GM18909 (cell line): ENCODE data around the gene MAPK8.

Source experiments
- ATAC-seq: cut with Tn5 transposase; IDR thresholded peaks from one replicate; pipeline ENCODE4 v1.9.1; 2021; ENCODE audit warnings: mild to moderate bottlenecking; ENCODE audit not compliant: unreplicated experiment, poor library complexity

MAPK8 gene

GRCh38 chr10:48290286-48290685 lies 16.2 kb upstream of the MAPK8 start:
- no peak for ATAC-seq

GRCh38 chr10:48291190-48291589 lies 15.3 kb upstream of the MAPK8 start:
- no peak for ATAC-seq

- no peak for ATAC-seq
These were observed 13.9 kb upstream of the MAPK8 start for GRCh38 chr10:48292616-48293015.

GRCh38 chr10:48294431-48294830 lies 12.0 kb upstream of the MAPK8 start:
- ATAC-seq: no peak

- no peak for ATAC-seq
These were observed 9.8 kb upstream of the MAPK8 start for GRCh38 chr10:48296576-48297098.

GRCh38 chr10:48299066-48299465 lies 7.4 kb upstream of the MAPK8 start:
- no peak for ATAC-seq

GRCh38 chr10:48299692-48300091 lies 6.8 kb upstream of the MAPK8 start:
- ATAC-seq: no peak

- ATAC-seq: no peak
These were observed 5.9 kb upstream of the MAPK8 start for GRCh38 chr10:48300556-48300955.

GRCh38 chr10:48302515-48303476 lies 3.7 kb upstream of the MAPK8 start:
- ATAC-seq: no peak

- no peak for ATAC-seq
These were observed 592 bp upstream of the MAPK8 start for GRCh38 chr10:48305905-48306264.

- peak; percentile 37 for ATAC-seq
These were observed 613 bp downstream of the MAPK8 start for GRCh38 chr10:48306870-48307710.

- ATAC-seq: no peak
These were observed 1.2 kb downstream of the MAPK8 start for GRCh38 chr10:48307711-48308018.

GRCh38 chr10:48309711-48310226 lies 3.3 kb downstream of the MAPK8 start:
- no peak for ATAC-seq

GRCh38 chr10:48314107-48314506 lies 7.6 kb downstream of the MAPK8 start:
- ATAC-seq: no peak

- ATAC-seq: no peak
These were observed 9.8 kb downstream of the MAPK8 start for GRCh38 chr10:48316236-48316635.

- ATAC-seq: no peak
These were observed 11.0 kb downstream of the MAPK8 start for GRCh38 chr10:48317321-48317990.

- no peak for ATAC-seq
These were observed 15.5 kb downstream of the MAPK8 start for GRCh38 chr10:48322017-48322416.

- ATAC-seq: no peak
These were observed 18.1 kb downstream of the MAPK8 start for GRCh38 chr10:48324580-48324979.

GRCh38 chr10:48330269-48330668 lies 23.8 kb downstream of the MAPK8 start:
- ATAC-seq: no peak

GRCh38 chr10:48331436-48331835 lies 25.0 kb downstream of the MAPK8 start:
- ATAC-seq: no peak
